ENCODE results near the gene NHEJ1. TPM values are rescaled to one million over a fixed set of nuclear protein-coding genes. Genes with fewer than 3 reads are reported as not detected.

Gene NHEJ1
- polyA plus RNA-seq, 1 of the 3 experiments (the other 2 are of a cell fraction) = 16.3 TPM

GRCh38 chr2:219056896-219057708 is 103.5 kb downstream of the NHEJ1 start:
- no peaks in the 10 kb centered on the region for H3K79me2 ChIP-seq (ENCODE audit: insufficient read depth)
- H3K9me2 ChIP-seq = no peaks in the 10 kb centered on the region
- ChIA-PET POLR2A (no interaction called here), CTCF (interaction anchor here (0.9 to 15.5 kb wide), 21 partner anchors 10 to 203 kb away, joined by 4 to 205 read pairs (median 18); partner anchors contain the start of genes CFAP65 and NHEJ1)
- no peaks in the 10 kb centered on the region for H3K36me3 ChIP-seq (replicated peaks in 1 of 2; ENCODE audit: control insufficient read depth in 1 of 2, insufficient read depth in 2 of 2, low read length in 1 of 2)
- no peak overlapping the region for H2AFZ ChIP-seq (ENCODE audit: low read depth)
- H3K9ac ChIP-seq = no peak overlapping the region
- H3K27ac ChIP-seq (ENCODE audit: low read depth in 2 of 2, low read length in 1 of 2) = no peak overlapping the region
- H3K4me3 ChIP-seq (ENCODE audit: low read depth in 2 of 2, low read length in 1 of 2) = no peak overlapping the region
- TF ChIP-seq POLR2AphosphoS5 (IDR thresholded peaks at IDR 0.05; ENCODE audit: low read depth, low read length) (no peak), EP300 (IDR thresholded peaks at IDR 0.05; ENCODE audit: borderline replicate concordance in 1 of 2, low read depth in 1 of 2, low read length in 1 of 2) (no peak), MAX (IDR thresholded peaks at IDR 0.05; ENCODE audit: low read depth) (no peak), PBX3 (IDR thresholded peaks at IDR 0.05) (no peak), IRF3 (IDR thresholded peaks at IDR 0.05; ENCODE audit: low read depth, low read length) (no peak), NRF1 (IDR thresholded peaks at IDR 0.05; ENCODE audit: low read depth, low read length) (no peak), USF1 (IDR thresholded peaks at IDR 0.05; ENCODE audit: borderline replicate concordance, low read depth) (no peak), CTCF (IDR thresholded peaks at IDR 0.05) (no peak), USF2 (IDR thresholded peaks at IDR 0.05; ENCODE audit: borderline replicate concordance, low read depth, low read length) (no peak), SMC3 (IDR thresholded peaks at IDR 0.05; ENCODE audit: low read depth, low read length) (no peak), CHD2 (IDR thresholded peaks at IDR 0.05; ENCODE audit: low read length, partially characterized antibody) (no peak), SIN3A (IDR thresholded peaks at IDR 0.05; ENCODE audit: borderline replicate concordance, low read depth, low read length) (no peak), RCOR1 (IDR thresholded peaks at IDR 0.05; ENCODE audit: low read length) (no peak), FOSL2 (IDR thresholded peaks at IDR 0.05; ENCODE audit: borderline replicate concordance, low read depth) (no peak)
- peaks cover 39% of the 10 kb centered on the region for H3K27me3 ChIP-seq (ENCODE audit: insufficient read depth)
- WGBS (ENCODE audit: low lambda C conversion rate) = 65% methylated on average over 22 of the region's 40 CpGs
- no peaks in the 10 kb centered on the region for H3F3A ChIP-seq (replicated peaks; ENCODE audit: insufficient read depth)
- DNase-seq = no peak
- H3K9me3 ChIP-seq = no peaks in the 10 kb centered on the region
- peaks cover 0 to 16% of the 10 kb centered on the region in 2 experiments; a peak in 1 of 4 replicates for H3K4me1 ChIP-seq (ENCODE audit: control insufficient read depth in 1 of 2, insufficient read depth in 2 of 2, low read depth in 1 of 2, low read length in 1 of 2)
- no peak overlapping the region for H3K4me2 ChIP-seq
- peaks cover 7% of the 10 kb centered on the region for H4K20me1 ChIP-seq (ENCODE audit: insufficient read depth)
